MM.1S (cell line): ENCODE data around the gene EVX1.

Experiments
- EZH2 ChIP-seq: fragments of 300-600 bp; sonication (generic); optimal IDR thresholded peaks from 2 replicates; pipeline ENCODE3; 2017; ENCODE audit warnings: low read depth, mild to moderate bottlenecking, antibody characterized with exemption, low read length, mixed read lengths
- EZH2phosphoT487 ChIP-seq: fragments of 300-600 bp; sonication (generic); IDR thresholded peaks from 2 replicates; pipeline ENCODE4 v1.6.1; 2018; ENCODE audit warnings: antibody characterized with exemption, low read length
- TF ChIP-seq, protein P1 (sequence below): fragments of 300-600 bp; sonication (generic); IDR thresholded peaks from 2 replicates; pipeline ENCODE4 v1.5.1; 2016; ENCODE audit warnings: antibody characterized with exemption, low read length, mixed read lengths

DNA sequence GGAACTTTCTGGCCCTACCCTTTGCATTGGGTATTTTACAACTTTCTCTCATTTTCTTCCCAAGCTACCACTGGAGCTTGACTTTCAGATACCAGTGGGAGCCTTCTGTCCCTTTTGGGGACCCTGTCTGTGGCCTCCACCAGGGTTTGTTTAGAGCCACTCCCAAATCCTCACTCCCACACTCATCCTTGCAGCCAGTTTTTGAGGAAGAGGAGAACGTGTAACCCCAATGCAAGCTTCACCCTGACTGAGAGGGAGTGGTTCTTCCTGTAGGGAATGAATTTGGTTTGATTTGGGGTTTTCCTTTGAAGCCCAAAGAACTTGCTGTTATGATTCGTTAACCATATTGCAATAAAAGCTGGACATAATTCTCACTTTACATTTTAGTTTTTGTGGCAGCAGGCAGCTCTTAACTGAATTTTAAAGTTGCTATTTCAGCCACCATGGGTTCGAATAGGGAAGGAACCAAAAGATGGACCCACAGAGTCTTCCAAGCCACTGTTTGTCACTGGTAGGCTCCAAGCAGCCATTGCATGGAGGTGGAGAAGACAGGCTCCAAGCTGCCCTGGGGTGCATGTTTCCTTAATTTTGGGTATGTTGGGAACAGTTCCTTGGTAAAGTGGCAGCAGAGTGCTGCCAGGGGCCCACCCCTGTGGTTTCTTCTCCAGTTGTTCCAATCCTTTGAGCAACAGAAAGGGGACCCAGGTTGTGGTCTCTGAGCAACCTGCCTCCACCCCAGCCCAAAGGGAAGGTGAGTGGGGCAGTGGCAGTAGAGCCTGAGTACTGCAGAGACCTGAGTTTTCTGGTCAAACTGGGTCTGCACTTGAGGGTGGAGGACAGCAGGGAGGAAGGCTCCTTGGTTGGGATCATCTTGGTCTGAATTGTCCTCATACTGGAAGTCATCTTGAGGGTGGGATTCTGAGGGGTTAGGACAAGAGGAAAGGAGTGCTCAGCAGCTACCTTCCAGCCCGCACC is 5.1 kb downstream of the EVX1 start:
- TF ChIP-seq, protein P1, sequence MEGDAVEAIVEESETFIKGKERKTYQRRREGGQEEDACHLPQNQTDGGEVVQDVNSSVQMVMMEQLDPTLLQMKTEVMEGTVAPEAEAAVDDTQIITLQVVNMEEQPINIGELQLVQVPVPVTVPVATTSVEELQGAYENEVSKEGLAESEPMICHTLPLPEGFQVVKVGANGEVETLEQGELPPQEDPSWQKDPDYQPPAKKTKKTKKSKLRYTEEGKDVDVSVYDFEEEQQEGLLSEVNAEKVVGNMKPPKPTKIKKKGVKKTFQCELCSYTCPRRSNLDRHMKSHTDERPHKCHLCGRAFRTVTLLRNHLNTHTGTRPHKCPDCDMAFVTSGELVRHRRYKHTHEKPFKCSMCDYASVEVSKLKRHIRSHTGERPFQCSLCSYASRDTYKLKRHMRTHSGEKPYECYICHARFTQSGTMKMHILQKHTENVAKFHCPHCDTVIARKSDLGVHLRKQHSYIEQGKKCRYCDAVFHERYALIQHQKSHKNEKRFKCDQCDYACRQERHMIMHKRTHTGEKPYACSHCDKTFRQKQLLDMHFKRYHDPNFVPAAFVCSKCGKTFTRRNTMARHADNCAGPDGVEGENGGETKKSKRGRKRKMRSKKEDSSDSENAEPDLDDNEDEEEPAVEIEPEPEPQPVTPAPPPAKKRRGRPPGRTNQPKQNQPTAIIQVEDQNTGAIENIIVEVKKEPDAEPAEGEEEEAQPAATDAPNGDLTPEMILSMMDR: no peak
- TF ChIP-seq EZH2phosphoT487: no peak
- TF ChIP-seq EZH2: no peak
